ENCODE measurements around the gene CALHM6. TPM values are rescaled to one million over a fixed set of nuclear protein-coding genes. Genes with fewer than 3 reads are reported as not detected.

CALHM6 gene
- total RNA-seq, 1 donor: 0.18 TPM

GRCh38 chr6:116434056-116434725 is 27.0 kb upstream of the CALHM6 start:
- no peak for TF ChIP-seq CTCF (IDR thresholded peaks at IDR 0.05; ENCODE audit: insufficient read depth, low read length)
- no peak for DNase-seq (ENCODE audit: low read depth)
- H3K4me3 ChIP-seq (ENCODE audit: low read depth, low read length): no peak overlapping the region

- DNase-seq (ENCODE audit: low read depth): no peak
- no peak overlapping the region for H3K4me3 ChIP-seq (ENCODE audit: low read depth, low read length)
- no peak for TF ChIP-seq CTCF (IDR thresholded peaks at IDR 0.05; ENCODE audit: insufficient read depth, low read length)
Measured at GRCh38 chr6:116436586-116436985, 24.6 kb upstream of the CALHM6 start.

- DNase-seq (ENCODE audit: low read depth): no peak
- TF ChIP-seq CTCF (IDR thresholded peaks at IDR 0.05; ENCODE audit: insufficient read depth, low read length): no peak
- H3K4me3 ChIP-seq (ENCODE audit: low read depth, low read length): no peak overlapping the region
Measured at GRCh38 chr6:116437656-116438055, 23.5 kb upstream of the CALHM6 start.

GRCh38 chr6:116438590-116439448 is 22.4 kb upstream of the CALHM6 start:
- H3K4me3 ChIP-seq (ENCODE audit: low read depth, low read length): no peak overlapping the region
- no peak for TF ChIP-seq CTCF (IDR thresholded peaks at IDR 0.05; ENCODE audit: insufficient read depth, low read length)
- DNase-seq (ENCODE audit: low read depth): no peak

GRCh38 chr6:116439522-116440051 is 21.6 kb upstream of the CALHM6 start:
- no peak for TF ChIP-seq CTCF (IDR thresholded peaks at IDR 0.05; ENCODE audit: insufficient read depth, low read length)
- DNase-seq (ENCODE audit: low read depth): peak; percentile 46

GRCh38 chr6:116443105-116443504 is 18.1 kb upstream of the CALHM6 start:
- DNase-seq (ENCODE audit: low read depth): no peak
- no peak overlapping the region for H3K4me3 ChIP-seq (ENCODE audit: low read depth, low read length)
- no peak for TF ChIP-seq CTCF (IDR thresholded peaks at IDR 0.05; ENCODE audit: insufficient read depth, low read length)

More at GRCh38 chr6:116439522-116440051, 21.6 kb upstream of the CALHM6 start:
- H3K4me3 ChIP-seq (ENCODE audit: low read depth, low read length): no peak overlapping the region
